CD4-positive, CD25-positive, alpha-beta regulatory T cell (primary cell): ENCODE data around the gene ORC2. TPM values are rescaled to one million over a fixed set of nuclear protein-coding genes. Genes with fewer than 3 reads are reported as not detected.

Experiments
- ATAC-seq, 2 donors: fragments of 150-1000 bp; cut with Tn5 transposase; one replicate each; pipeline ENCODE4 v1.10.0; 2021; ENCODE audit warnings: low read depth in 2 of 2, moderate number of reproducible peaks in 2 of 2, moderate library complexity in 1 of 2
- DNase-seq, 3 donors: peaks; one replicate each; pipeline versions ENCODE4 v3.0.0 to v3.0.0-alpha.2; 2012 to 2022; ENCODE audit warnings: mixed read lengths in 1 of 3
- H3K27ac ChIP-seq: one replicate; pipeline ENCODE4 v1.7.0; 2013; ENCODE audit warnings: mild to moderate bottlenecking, low read length; ENCODE audit not compliant: insufficient read depth, poor library complexity, severe bottlenecking
- H3K27me3 ChIP-seq: one replicate; pipeline ENCODE4 v1.7.0; 2013; ENCODE audit warnings: low read length; ENCODE audit not compliant: control insufficient read depth, insufficient read depth
- H3K36me3 ChIP-seq: one replicate; pipeline ENCODE4 v1.7.0; 2013; ENCODE audit warnings: mild to moderate bottlenecking, low read length, moderate library complexity; ENCODE audit not compliant: control insufficient read depth, insufficient read depth
- H3K4me1 ChIP-seq: 2 replicates; pipeline ENCODE4 v1.7.0; 2013; ENCODE audit warnings: mild to moderate bottlenecking, low read length; ENCODE audit not compliant: insufficient read depth, control insufficient read depth, poor library complexity, severe bottlenecking
- H3K4me3 ChIP-seq: one replicate; pipeline ENCODE4 v1.7.0; 2013; ENCODE audit warnings: low read depth, mild to moderate bottlenecking, low read length, moderate library complexity
- H3K9me3 ChIP-seq, 2 experiments: 1 replicate in 1 of 2; 2 replicates in 1 of 2; pipeline ENCODE4 v1.7.0; 2013; ENCODE audit warnings: low read length in 2 of 2, mild to moderate bottlenecking in 1 of 2, moderate library complexity in 1 of 2; ENCODE audit not compliant: control insufficient read depth in 2 of 2
- H3K27ac Mint-ChIP-seq, 3 donors: one replicate each; pipeline ENCODE4 v1.8.0; 2020 to 2022; ENCODE audit warnings: mild to moderate bottlenecking in 3 of 3, mixed read lengths in 3 of 3, moderate library complexity in 2 of 3
- H3K27me3 Mint-ChIP-seq: one replicate; pipeline ENCODE4 v1.8.0; 2022; ENCODE audit warnings: mild to moderate bottlenecking, mixed read lengths
- H3K36me3 Mint-ChIP-seq: one replicate; pipeline ENCODE4 v1.8.0; 2020; ENCODE audit warnings: mixed read lengths
- H3K4me1 Mint-ChIP-seq, 4 donors: one replicate each; pipeline ENCODE4 v1.8.0; 2020 to 2022; ENCODE audit warnings: mixed read lengths in 4 of 4, mild to moderate bottlenecking in 1 of 4
- H3K4me3 Mint-ChIP-seq, 4 donors: one replicate each; pipeline ENCODE4 v1.8.0; 2020 to 2022; ENCODE audit warnings: mild to moderate bottlenecking in 4 of 4, mixed read lengths in 4 of 4, moderate library complexity in 3 of 4
- H3K9me3 Mint-ChIP-seq, 7 donors: one replicate each; pipeline ENCODE4 v1.8.0; 2020 to 2022; ENCODE audit warnings: mixed read lengths in 7 of 7, mild to moderate bottlenecking in 3 of 7, moderate library complexity in 2 of 7
- polyA plus RNA-seq, 4 donors: library from polyadenylated mRNA; unstranded; fragments of 300-500 nt; fragmentation: Illumina TruSeq; gene quantifications; one replicate each; pipeline ENCODE4 v1.2.3, GENCODE V29; 2021
- total RNA-seq: library from RNA; stranded (reverse); gene quantifications from one replicate; pipeline ENCODE4 v1.2.3, GENCODE V29; 2022

ORC2 gene
- total RNA-seq (32.7 TPM), polyA plus RNA-seq (10 to 100 TPM in 2 of 4 donors, 1 to 10 TPM in 2; 8.4 to 14.3 (median 11.9) TPM)

GRCh38 chr2:200963124-200963917 is at the start of gene ORC2:
Gene ORC2, minus strand, starts transcription at chr2:200963660. Its CDS starts 5,537 bp downstream, at chr2:200958123.
- Histone ChIP-seq H3K27ac (peak within 1 kb of the TSS; percentile 92), H3K27me3 (no peaks in the 10 kb centered on the region), H3K4me1 (peaks cover 49% of the 10 kb centered on the region), H3K9me3 (no peaks in the 10 kb centered on the region), H3K4me3 (peak within 1 kb of the TSS; percentile 89), H3K36me3 (peaks cover 7% of the 10 kb centered on the region)
- peak within 1 kb of the TSS; percentile 96 to 99 (median 98) for H3K4me3 Mint-ChIP-seq
- no peaks in the 10 kb centered on the region for H3K27me3 Mint-ChIP-seq
- no peaks in the 10 kb centered on the region for H3K9me3 Mint-ChIP-seq
- H3K4me1 Mint-ChIP-seq: peaks cover 43 to 82% (median 60%) of the 10 kb centered on the region in 4 donors
- H3K36me3 Mint-ChIP-seq: peaks cover 9% of the 10 kb centered on the region
- DNase-seq (peak; percentile 91 to 95 (median 95)), ATAC-seq (peak; percentile 95 to 96)
- peak within 1 kb of the TSS; percentile 99 to 100 (median 100) for H3K27ac Mint-ChIP-seq

GRCh38 chr2:201008296-201008829 is 44.9 kb upstream of the ORC2 start:
- Mint-ChIP-seq H3K9me3 (no peaks in the 10 kb centered on the region), H3K4me3 (no peak overlapping the region), H3K36me3 (peaks cover 23% of the 10 kb centered on the region), H3K4me1 (peaks cover 0 to 2% (median 0%) of the 10 kb centered on the region in 4 donors), H3K27me3 (no peaks in the 10 kb centered on the region), H3K27ac (peak overlapping the region in 1 of 3 donors; percentile 26)
- Histone ChIP-seq H3K27ac (no peak overlapping the region), H3K4me3 (no peak overlapping the region), H3K36me3 (peaks cover 35% of the 10 kb centered on the region), H3K4me1 (no peaks in the 10 kb centered on the region), H3K9me3 (no peaks in the 10 kb centered on the region), H3K27me3 (no peaks in the 10 kb centered on the region)
- no peak for DNase-seq
- ATAC-seq: no peak

GRCh38 chr2:201007584-201007998 is 44.1 kb upstream of the ORC2 start:
- Mint-ChIP-seq H3K36me3 (peaks cover 23% of the 10 kb centered on the region), H3K27me3 (no peaks in the 10 kb centered on the region), H3K27ac (no peak overlapping the region), H3K4me1 (peaks cover 0 to 2% (median 0%) of the 10 kb centered on the region in 4 donors), H3K9me3 (no peaks in the 10 kb centered on the region), H3K4me3 (no peak overlapping the region)
- peaks cover 34% of the 10 kb centered on the region for H3K36me3 ChIP-seq
- no peaks in the 10 kb centered on the region for H3K9me3 ChIP-seq
- ATAC-seq: no peak
- DNase-seq: no peak
- H3K4me3 ChIP-seq: no peak overlapping the region
- H3K27me3 ChIP-seq: no peaks in the 10 kb centered on the region
- no peaks in the 10 kb centered on the region for H3K4me1 ChIP-seq
- no peak overlapping the region for H3K27ac ChIP-seq

- Histone ChIP-seq H3K27ac (no peak overlapping the region), H3K27me3 (no peaks in the 10 kb centered on the region), H3K4me1 (no peaks in the 10 kb centered on the region), H3K9me3 (no peaks in the 10 kb centered on the region), H3K4me3 (no peak overlapping the region), H3K36me3 (peaks cover 34% of the 10 kb centered on the region)
- Mint-ChIP-seq H3K4me1 (peaks cover 0 to 2% (median 0%) of the 10 kb centered on the region in 4 donors), H3K27ac (no peak overlapping the region), H3K9me3 (no peaks in the 10 kb centered on the region), H3K36me3 (peaks cover 23% of the 10 kb centered on the region), H3K27me3 (no peaks in the 10 kb centered on the region), H3K4me3 (no peak overlapping the region)
- ATAC-seq: no peak
- DNase-seq: no peak
Observed at GRCh38 chr2:201006704-201007103, 43.2 kb upstream of the ORC2 start.

- no peaks in the 10 kb centered on the region for H3K4me1 ChIP-seq
- Mint-ChIP-seq H3K9me3 (no peaks in the 10 kb centered on the region), H3K27ac (peak overlapping the region in 1 of 3 donors; percentile 48), H3K4me3 (no peak overlapping the region), H3K4me1 (peaks cover 0 to 2% (median 0%) of the 10 kb centered on the region in 4 donors), H3K27me3 (no peaks in the 10 kb centered on the region), H3K36me3 (peaks cover 26% of the 10 kb centered on the region)
- H3K9me3 ChIP-seq: no peaks in the 10 kb centered on the region
- no peak overlapping the region for H3K27ac ChIP-seq
- no peak overlapping the region for H3K4me3 ChIP-seq
- DNase-seq (no peak), ATAC-seq (no peak)
- H3K27me3 ChIP-seq: no peaks in the 10 kb centered on the region
- peaks cover 37% of the 10 kb centered on the region for H3K36me3 ChIP-seq
Observed at GRCh38 chr2:201004370-201004769, 40.9 kb upstream of the ORC2 start.

GRCh38 chr2:200993097-200993496 is 29.6 kb upstream of the ORC2 start:
- Histone ChIP-seq H3K4me3 (no peak overlapping the region), H3K36me3 (peaks cover 68% of the 10 kb centered on the region), H3K9me3 (no peaks in the 10 kb centered on the region), H3K4me1 (no peaks in the 10 kb centered on the region), H3K27me3 (no peaks in the 10 kb centered on the region), H3K27ac (no peak overlapping the region)
- DNase-seq (no peak), ATAC-seq (no peak)
- no peak overlapping the region for H3K27ac Mint-ChIP-seq
- H3K4me3 Mint-ChIP-seq: no peak overlapping the region
- no peaks in the 10 kb centered on the region for H3K27me3 Mint-ChIP-seq
- no peaks in the 10 kb centered on the region for H3K9me3 Mint-ChIP-seq
- H3K4me1 Mint-ChIP-seq: peaks cover 0 to 6% (median under 1%) of the 10 kb centered on the region in 4 donors
- peaks cover 43% of the 10 kb centered on the region for H3K36me3 Mint-ChIP-seq

- DNase-seq (no peak), ATAC-seq (no peak)
- Mint-ChIP-seq H3K27me3 (no peaks in the 10 kb centered on the region), H3K9me3 (no peaks in the 10 kb centered on the region), H3K36me3 (peaks cover 33% of the 10 kb centered on the region), H3K4me3 (no peak overlapping the region), H3K27ac (no peak overlapping the region), H3K4me1 (no peaks in the 10 kb centered on the region)
- H3K9me3 ChIP-seq: no peaks in the 10 kb centered on the region
- H3K4me3 ChIP-seq: no peak overlapping the region
- peaks cover 66% of the 10 kb centered on the region for H3K36me3 ChIP-seq
- H3K4me1 ChIP-seq: no peaks in the 10 kb centered on the region
- no peak overlapping the region for H3K27ac ChIP-seq
- no peaks in the 10 kb centered on the region for H3K27me3 ChIP-seq
Observed at GRCh38 chr2:200987137-200987536, 23.7 kb upstream of the ORC2 start.
